ENCODE results near the gene INTS7.
"Not testable (repeated sequence)": the region's sequence is repeated elsewhere in the genome, so short reads cannot be mapped to it uniquely, and the experiment has no call there.

The INTS7 gene

GRCh38 chr1:211939876-211940468, 95.4 kb downstream of the INTS7 start:
- Histone ChIP-seq H3K9me3 (ENCODE audit: control insufficient read depth, insufficient read depth, low read length) (no peaks in the 10 kb centered on the region), H3K36me3 (ENCODE audit: insufficient read depth, low read length) (no peaks in the 10 kb centered on the region; the same call in 1 of the 2 replicates), H3K9ac (ENCODE audit: low read depth, low read length) (no peak overlapping the region), H3K4me1 (ENCODE audit: insufficient read depth, low read length) (peaks cover 12% of the 10 kb centered on the region; the same call in 1 of the 2 replicates)

GRCh38 chr1:211938561-211938997, 96.8 kb downstream of the INTS7 start:
- Histone ChIP-seq H3K36me3 (ENCODE audit: insufficient read depth, low read length) (no peaks in the 10 kb centered on the region), H3K4me1 (ENCODE audit: insufficient read depth, low read length) (peaks cover 13% of the 10 kb centered on the region; the same call in 1 of the 2 replicates), H3K9ac (ENCODE audit: low read depth, low read length) (no peak overlapping the region), H3K9me3 (ENCODE audit: control insufficient read depth, insufficient read depth, low read length) (no peaks in the 10 kb centered on the region)

- H3K9me3 ChIP-seq (ENCODE audit: control insufficient read depth, insufficient read depth, low read length); H3K36me3 ChIP-seq (ENCODE audit: insufficient read depth, low read length); H3K9ac ChIP-seq (ENCODE audit: low read depth, low read length): not testable (repeated sequence)
- H3K4me1 ChIP-seq (ENCODE audit: insufficient read depth, low read length) = peaks cover 13% of the 10 kb centered on the region; the same call in 1 of the 2 replicates
Observed at GRCh38 chr1:211937422-211937821, 97.9 kb downstream of the INTS7 start.

- Histone ChIP-seq H3K36me3 (ENCODE audit: insufficient read depth, low read length) (no peaks in the 10 kb centered on the region), H3K9ac (ENCODE audit: low read depth, low read length) (no peak overlapping the region), H3K9me3 (ENCODE audit: control insufficient read depth, insufficient read depth, low read length) (no peaks in the 10 kb centered on the region), H3K4me1 (ENCODE audit: insufficient read depth, low read length) (peaks cover 13% of the 10 kb centered on the region; the same call in 1 of the 2 replicates)
Observed at GRCh38 chr1:211935448-211935970, 99.8 kb downstream of the INTS7 start.

GRCh38 chr1:211933946-211934714, 101.2 kb downstream of the INTS7 start:
- Histone ChIP-seq H3K4me1 (ENCODE audit: insufficient read depth, low read length) (peaks cover 18% of the 10 kb centered on the region), H3K36me3 (ENCODE audit: insufficient read depth, low read length) (no peaks in the 10 kb centered on the region), H3K9ac (ENCODE audit: low read depth, low read length) (no peak overlapping the region), H3K9me3 (ENCODE audit: control insufficient read depth, insufficient read depth, low read length) (no peaks in the 10 kb centered on the region)

GRCh38 chr1:211932933-211933254, 102.5 kb downstream of the INTS7 start:
- no peak overlapping the region for H3K9ac ChIP-seq (ENCODE audit: low read depth, low read length)
- H3K4me1 ChIP-seq (ENCODE audit: insufficient read depth, low read length) = peaks cover 29% of the 10 kb centered on the region
- H3K36me3 ChIP-seq (ENCODE audit: insufficient read depth, low read length) = no peaks in the 10 kb centered on the region

GRCh38 chr1:211932231-211932932, 103.0 kb downstream of the INTS7 start:
- peaks cover 30% of the 10 kb centered on the region for H3K4me1 ChIP-seq (ENCODE audit: insufficient read depth, low read length)
- H3K36me3 ChIP-seq (ENCODE audit: insufficient read depth, low read length) = no peaks in the 10 kb centered on the region
- no peak overlapping the region for H3K9ac ChIP-seq (ENCODE audit: low read depth, low read length)
- no peaks in the 10 kb centered on the region for H3K9me3 ChIP-seq (ENCODE audit: control insufficient read depth, insufficient read depth, low read length)

More at GRCh38 chr1:211932933-211933254, 102.5 kb downstream of the INTS7 start:
- no peaks in the 10 kb centered on the region for H3K9me3 ChIP-seq (ENCODE audit: control insufficient read depth, insufficient read depth, low read length)

- Histone ChIP-seq H3K4me1 (ENCODE audit: insufficient read depth, low read length) (peaks cover 22% of the 10 kb centered on the region), H3K9me3 (ENCODE audit: control insufficient read depth, insufficient read depth, low read length) (no peaks in the 10 kb centered on the region), H3K9ac (ENCODE audit: low read depth, low read length) (no peak overlapping the region), H3K36me3 (ENCODE audit: insufficient read depth, low read length) (no peaks in the 10 kb centered on the region)
Observed at GRCh38 chr1:211929683-211930082, 105.7 kb downstream of the INTS7 start.

- Histone ChIP-seq H3K4me1 (ENCODE audit: insufficient read depth, low read length) (peaks cover 17% of the 10 kb centered on the region), H3K36me3 (ENCODE audit: insufficient read depth, low read length) (no peaks in the 10 kb centered on the region), H3K9ac (ENCODE audit: low read depth, low read length) (no peak overlapping the region), H3K9me3 (ENCODE audit: control insufficient read depth, insufficient read depth, low read length) (no peaks in the 10 kb centered on the region)
Observed at GRCh38 chr1:211928993-211929637, 106.2 kb downstream of the INTS7 start.

GRCh38 chr1:211928290-211928801, 107.0 kb downstream of the INTS7 start:
- Histone ChIP-seq H3K36me3 (ENCODE audit: insufficient read depth, low read length) (no peaks in the 10 kb centered on the region), H3K9ac (ENCODE audit: low read depth, low read length) (no peak overlapping the region), H3K9me3 (ENCODE audit: control insufficient read depth, insufficient read depth, low read length) (no peaks in the 10 kb centered on the region), H3K4me1 (ENCODE audit: insufficient read depth, low read length) (peaks cover 17% of the 10 kb centered on the region)

- Histone ChIP-seq H3K9me3 (ENCODE audit: control insufficient read depth, insufficient read depth, low read length) (no peaks in the 10 kb centered on the region), H3K4me1 (ENCODE audit: insufficient read depth, low read length) (peaks cover 17% of the 10 kb centered on the region), H3K9ac (ENCODE audit: low read depth, low read length) (no peak overlapping the region), H3K36me3 (ENCODE audit: insufficient read depth, low read length) (no peaks in the 10 kb centered on the region)
Observed at GRCh38 chr1:211925016-211925415, 110.3 kb downstream of the INTS7 start.

GRCh38 chr1:211924256-211924655, 111.1 kb downstream of the INTS7 start:
- Histone ChIP-seq H3K9me3 (ENCODE audit: control insufficient read depth, insufficient read depth, low read length) (no peaks in the 10 kb centered on the region), H3K9ac (ENCODE audit: low read depth, low read length) (no peak overlapping the region), H3K36me3 (ENCODE audit: insufficient read depth, low read length) (no peaks in the 10 kb centered on the region), H3K4me1 (ENCODE audit: insufficient read depth, low read length) (peaks cover 13% of the 10 kb centered on the region)

- Histone ChIP-seq H3K4me1 (ENCODE audit: insufficient read depth, low read length) (peaks cover 2% of the 10 kb centered on the region), H3K9me3 (ENCODE audit: control insufficient read depth, insufficient read depth, low read length) (no peaks in the 10 kb centered on the region), H3K9ac (ENCODE audit: low read depth, low read length) (no peak overlapping the region), H3K36me3 (ENCODE audit: insufficient read depth, low read length) (no peaks in the 10 kb centered on the region)
Observed at GRCh38 chr1:211923095-211923494, 112.3 kb downstream of the INTS7 start.

- Histone ChIP-seq H3K9ac (ENCODE audit: low read depth, low read length) (no peak overlapping the region), H3K4me1 (ENCODE audit: insufficient read depth, low read length) (no peaks in the 10 kb centered on the region), H3K9me3 (ENCODE audit: control insufficient read depth, insufficient read depth, low read length) (no peaks in the 10 kb centered on the region), H3K36me3 (ENCODE audit: insufficient read depth, low read length) (no peaks in the 10 kb centered on the region)
Observed at GRCh38 chr1:211921579-211922095, 113.7 kb downstream of the INTS7 start.

Data from ES-I3 (cell line).